Uterus (tissue), 2 donors: Measurements from ENCODE around the gene TMEM178B.

Experiments
- CTCF ChIP-seq, 4 experiments: fragments of 200-600 bp in 2 of 4; fragments of 450-650 bp in 2 of 4; sonication (generic) in 2 of 4; IDR thresholded peaks; one replicate each; pipeline ENCODE4 v1.5.1; 2016 to 2019; ENCODE audit warnings: antibody characterized with exemption in 4 of 4, mild to moderate bottlenecking in 2 of 4, moderate library complexity in 1 of 4
- POLR2A ChIP-seq, 2 donors: fragments of 450-650 bp; IDR thresholded peaks; one replicate each; pipeline ENCODE4 v1.6.1; 2016; ENCODE audit warnings: antibody characterized with exemption in 2 of 2, mild to moderate bottlenecking in 1 of 2, moderate library complexity in 1 of 2

GRCh38 chr7:141079219-141079618 lies 5.4 kb downstream of the TMEM178B start:
- TF ChIP-seq CTCF (IDR thresholded peaks at IDR 0.05) (no peak), POLR2A (IDR thresholded peaks at IDR 0.05) (no peak)
